ENCODE measurements around the gene NIF3L1. TPM values are rescaled to one million over a fixed set of nuclear protein-coding genes. Genes with fewer than 3 reads are reported as not detected.

NIF3L1 gene
- total RNA-seq, 2 donors from 2014 or later, result 26.7 to 38.4 TPM

- no peak overlapping the region for H3K9ac ChIP-seq (ENCODE audit: low read depth in 2 of 2, low read length in 2 of 2)
- H3K27ac ChIP-seq, result no peak overlapping the region
- no peaks in the 10 kb centered on the region for H3K36me3 ChIP-seq
- H3K27me3 ChIP-seq, result no peaks in the 10 kb centered on the region
- DNase-seq, result no peak
- H3K9me3 ChIP-seq, result no peaks in the 10 kb centered on the region
- TF ChIP-seq CTCF (IDR thresholded peaks at IDR 0.05), result no peak
- H3K4me1 ChIP-seq, result no peaks in the 10 kb centered on the region
- intact Hi-C loops (cut with DNase I), result loop anchor here (5.0 kb wide), 2 partner anchors 47 to 252 kb away; no protein-coding TSS in a partner anchor
- no peak overlapping the region for H3K4me3 ChIP-seq
Observed at GRCh38 chr2:200909958-200910357, 20.8 kb downstream of the NIF3L1 start.

GRCh38 chr2:200913654-200914053 lies 24.5 kb downstream of the NIF3L1 start:
- no peaks in the 10 kb centered on the region for H3K36me3 ChIP-seq
- no peak overlapping the region for H3K4me3 ChIP-seq
- H3K27ac ChIP-seq, result no peak overlapping the region
- TF ChIP-seq CTCF (IDR thresholded peaks at IDR 0.05), result no peak
- no peak overlapping the region for H3K9ac ChIP-seq (ENCODE audit: low read depth in 2 of 2, low read length in 2 of 2)
- H3K27me3 ChIP-seq, result no peaks in the 10 kb centered on the region
- DNase-seq, result no peak
- intact Hi-C loops (cut with DNase I), result no loop called here
- H3K4me1 ChIP-seq, result no peaks in the 10 kb centered on the region
- H3K9me3 ChIP-seq, result no peaks in the 10 kb centered on the region

- Histone ChIP-seq H3K9me3 (no peaks in the 10 kb centered on the region), H3K9ac (ENCODE audit: low read depth in 2 of 2, low read length in 2 of 2) (no peak overlapping the region), H3K27me3 (no peaks in the 10 kb centered on the region), H3K27ac (no peak overlapping the region), H3K36me3 (peaks cover 11% of the 10 kb centered on the region), H3K4me1 (no peaks in the 10 kb centered on the region), H3K4me3 (no peak overlapping the region)
- no peak for DNase-seq
- intact Hi-C loops (cut with DNase I), result no loop called here
- no peak for TF ChIP-seq CTCF (IDR thresholded peaks at IDR 0.05)
Observed at GRCh38 chr2:200922439-200922838, 33.3 kb downstream of the NIF3L1 start.

DNA sequence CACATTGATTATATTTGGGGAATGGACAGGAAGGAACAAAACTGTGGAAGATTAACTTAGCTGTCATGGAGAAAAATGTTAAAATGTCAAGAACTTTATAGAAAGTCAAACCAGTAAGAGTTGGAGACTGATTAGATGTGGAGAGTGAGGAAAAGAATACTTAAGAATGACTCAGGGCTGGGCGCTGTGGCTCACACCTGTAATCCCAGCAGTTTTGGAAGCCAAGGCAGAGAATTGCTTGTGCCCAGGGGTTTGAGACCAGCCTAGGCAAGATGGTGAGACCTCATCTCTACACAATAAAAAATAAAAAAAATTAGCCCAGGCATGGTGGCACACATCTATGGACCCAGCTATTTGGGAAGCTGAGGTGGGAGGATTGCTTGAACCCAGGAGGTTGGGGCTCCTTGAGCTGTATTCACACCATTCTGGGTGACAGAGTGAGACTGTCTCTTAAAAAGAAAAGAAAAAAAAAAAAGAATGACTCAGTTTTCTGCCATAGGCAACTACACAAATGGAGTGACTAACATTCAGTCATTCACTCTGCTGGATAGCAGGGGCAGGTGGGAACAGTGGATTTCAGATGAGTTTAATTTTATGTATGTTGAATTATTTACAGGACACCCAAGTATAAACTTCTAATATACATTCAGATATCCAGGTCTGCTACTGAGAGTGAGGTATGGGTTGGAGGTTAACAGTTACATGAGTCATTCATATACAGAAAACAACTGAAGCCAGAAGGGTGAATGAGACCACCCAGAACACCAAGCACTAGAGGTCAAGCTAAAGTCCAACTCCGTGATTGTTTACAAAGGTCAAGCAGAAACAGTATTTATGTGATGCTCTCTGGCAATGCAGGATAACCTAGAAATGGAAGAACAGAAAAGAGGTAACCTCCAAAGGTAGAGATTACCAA lies 40.4 kb downstream of the NIF3L1 start:
- Histone ChIP-seq H3K36me3 (no peaks in the 10 kb centered on the region), H3K4me3 (no peak overlapping the region), H3K9ac (ENCODE audit: low read depth in 2 of 2, low read length in 2 of 2) (no peak overlapping the region), H3K27me3 (no peaks in the 10 kb centered on the region), H3K27ac (no peak overlapping the region), H3K9me3 (no peaks in the 10 kb centered on the region), H3K4me1 (no peaks in the 10 kb centered on the region)
- intact Hi-C loops (cut with DNase I), result no loop called here
- DNase-seq, result no peak
- no peak for TF ChIP-seq CTCF (IDR thresholded peaks at IDR 0.05)

GRCh38 chr2:200930947-200931626 lies 41.9 kb downstream of the NIF3L1 start:
- intact Hi-C loops (cut with DNase I), result no loop called here
- H3K4me3 ChIP-seq, result no peak overlapping the region
- H3K27me3 ChIP-seq, result no peaks in the 10 kb centered on the region
- H3K27ac ChIP-seq, result no peak overlapping the region
- DNase-seq, result no peak
- no peak for TF ChIP-seq CTCF (IDR thresholded peaks at IDR 0.05)
- H3K36me3 ChIP-seq, result no peaks in the 10 kb centered on the region
- no peaks in the 10 kb centered on the region for H3K9me3 ChIP-seq
- H3K9ac ChIP-seq (ENCODE audit: low read depth in 2 of 2, low read length in 2 of 2), result no peak overlapping the region
- H3K4me1 ChIP-seq, result no peaks in the 10 kb centered on the region

All from colonic mucosa (tissue), 4 donors.